Stimulated activated naive CD4-positive, alpha-beta T cell (primary cell): ENCODE data around the gene PJA1.

Experiments used
- DNase-seq, 6 experiments: peaks; one replicate each; lab custom pipeline; 2025; lab: John Stamatoyannopoulos, UW

Gene PJA1

GRCh38 chrX:69113723-69114122 lies 51.5 kb downstream of the PJA1 start:
- DNase-seq, result no peak
